GM12878 (cell line): ENCODE data around the gene C12orf56. TPM values are rescaled to one million over a fixed set of nuclear protein-coding genes. Genes with fewer than 3 reads are reported as not detected.

ENCODE experiments used
- ATAC-seq: fragments of 200-7000 bp; cut with Tn5 transposase; 3 replicates; pipeline ENCODE4 v1.9.1; 2020; ENCODE audit warnings: mild to moderate bottlenecking, moderate library complexity
- BruUV-seq: library from RNA; stranded (reverse); fragments of 400-500 nt; replicated peaks from 2 replicates; lab custom pipeline; 2021; lab: Mats Ljungman, UMichigan
- CTCF ChIA-PET: fragments of 300-600 bp; sonication (Branson Sonifier 250); formaldehyde crosslinking; extraction: SDS; loops from one replicate; lab custom pipeline; 2021; ENCODE audit warnings: inconsistent platforms; lab: Yijun Ruan, JAX
- POLR2A ChIA-PET: fragments of 350-600 bp; formaldehyde crosslinking; extraction: SDS; loops from one replicate; lab custom pipeline; 2021; ENCODE audit warnings: inconsistent platforms; lab: Charles Lee
- RAD21 ChIA-PET: fragments of 300-600 bp; sonication (Branson Sonifier 250); formaldehyde crosslinking; loops from one replicate; lab custom pipeline; 2023; ENCODE audit warnings: antibody characterized with exemption; ENCODE audit not compliant: unreplicated experiment; lab: Charles Lee
- SMC1A ChIA-PET: fragments of 300-600 bp; sonication (Branson Sonifier 250); formaldehyde crosslinking; loops from one replicate; lab custom pipeline; 2023; ENCODE audit not compliant: unreplicated experiment, uncharacterized antibody; lab: Charles Lee
- DNase-seq: peaks from one replicate; pipeline ENCODE4 v3.0.0-alpha.2; 2011; ENCODE audit warnings: low read depth, low spot score
- FAIRE-seq: peaks from 3 replicates; lab custom pipeline; 2011; peaks lifted over from hg19 to GRCh38; lab: Jason Lieb, UNC
- H2AFZ ChIP-seq: 2 replicates; pipeline ENCODE4 v1.6.0; 2011; ENCODE audit warnings: low read depth, low read length, control low read depth; ENCODE audit not compliant: control insufficient read depth
- H3K27ac ChIP-seq: 2 replicates; pipeline ENCODE4 v1.5.1; 2011; ENCODE audit warnings: control low read depth; ENCODE audit not compliant: control insufficient read depth, insufficient read depth
- H3K27me3 ChIP-seq, 2 experiments: replicated peaks in 1 of 2; 2 replicates each; pipeline versions ENCODE4 v1.6.0 to v1.6.1; 2011; ENCODE audit warnings: low read length in 1 of 2; ENCODE audit not compliant: control insufficient read depth in 2 of 2, insufficient read depth in 2 of 2
- H3K36me3 ChIP-seq, 2 experiments: 2 replicates each; pipeline ENCODE4 v1.5.1; 2011; ENCODE audit warnings: low read length in 1 of 2; ENCODE audit not compliant: control insufficient read depth in 2 of 2, insufficient read depth in 2 of 2
- H3K4me1 ChIP-seq: 2 replicates; pipeline ENCODE4 v1.6.1; 2011; ENCODE audit warnings: mild to moderate bottlenecking, low read length, moderate library complexity, mixed read lengths; ENCODE audit not compliant: control insufficient read depth, insufficient read depth
- H3K4me2 ChIP-seq: 2 replicates; pipeline ENCODE4 v1.6.0; 2011; ENCODE audit warnings: control low read depth; ENCODE audit not compliant: control insufficient read depth, insufficient read depth
- H3K4me3 ChIP-seq: fragments of 200-600 bp; sonication (generic); 2 replicates; pipeline ENCODE4 v1.5.1; 2016
- H3K79me2 ChIP-seq: 2 replicates; pipeline ENCODE4 v1.6.0; 2011; ENCODE audit warnings: low read length; ENCODE audit not compliant: control insufficient read depth, insufficient read depth
- H3K9ac ChIP-seq: 2 replicates; pipeline ENCODE4 v1.8.0; 2011; ENCODE audit warnings: low read length, control low read depth, mixed read lengths; ENCODE audit not compliant: control insufficient read depth, insufficient read depth
- H3K9me3 ChIP-seq: replicated peaks from 3 replicates; pipeline ENCODE4 v1.5.1; 2011; ENCODE audit warnings: mild to moderate bottlenecking, low read length; ENCODE audit not compliant: control insufficient read depth, insufficient read depth
- H4K20me1 ChIP-seq: 2 replicates; pipeline ENCODE4 v1.6.0; 2011; ENCODE audit not compliant: control insufficient read depth, insufficient read depth
- CEBPB ChIP-seq, 2 experiments: fragments of 150-350 bp in 1 of 2; IDR thresholded peaks; 2 replicates each; pipeline ENCODE4 v1.6.1; 2012 to 2014; ENCODE audit warnings: low read depth in 2 of 2, low read length in 2 of 2, borderline replicate concordance in 1 of 2, inconsistent platforms in 1 of 2
- E2F8 ChIP-seq: fragments of 450-650 bp; IDR thresholded peaks from 2 replicates; pipeline ENCODE4 v1.6.1; 2018; ENCODE audit warnings: mild to moderate bottlenecking, low read depth, moderate library complexity; ENCODE audit not compliant: partially characterized antibody
- HDAC2 ChIP-seq: fragments of 200-600 bp; sonication (generic); IDR thresholded peaks from 2 replicates; pipeline ENCODE4 v1.6.1; 2017
- JUND ChIP-seq: IDR thresholded peaks from 2 replicates; pipeline ENCODE4 v1.6.1; 2012; ENCODE audit warnings: low read depth, mild to moderate bottlenecking, low read length, improper control_type of control experiment, moderate library complexity
- MAX ChIP-seq: IDR thresholded peaks from 2 replicates; pipeline ENCODE4 v1.6.1; 2012; ENCODE audit warnings: low read depth, low read length, improper control_type of control experiment
- NFYB ChIP-seq: IDR thresholded peaks from 2 replicates; pipeline ENCODE4 v1.6.1; 2011; ENCODE audit warnings: low read depth, mild to moderate bottlenecking, low read length, improper control_type of control experiment, moderate library complexity; ENCODE audit not compliant: insufficient read depth
- NR2C1 ChIP-seq: fragments of 450-650 bp; IDR thresholded peaks from 2 replicates; pipeline ENCODE4 v1.6.1; 2017; ENCODE audit warnings: antibody characterized with exemption, mild to moderate bottlenecking, moderate library complexity
- NR2C2 ChIP-seq: IDR thresholded peaks from 2 replicates; pipeline ENCODE4 v1.6.1; 2011; ENCODE audit warnings: borderline replicate concordance, low read depth; ENCODE audit not compliant: control insufficient read depth, insufficient read length
- PAX5 ChIP-seq: IDR thresholded peaks from 2 replicates; pipeline ENCODE4 v1.6.1; 2011; ENCODE audit warnings: low read depth, low read length, borderline replicate concordance
- PBX3 ChIP-seq: IDR thresholded peaks from 2 replicates; pipeline ENCODE4 v1.6.1; 2011; ENCODE audit warnings: mild to moderate bottlenecking, low read depth, low read length, moderate library complexity; ENCODE audit not compliant: insufficient replicate concordance
- POLR2A ChIP-seq: IDR thresholded peaks from 2 replicates; pipeline ENCODE4 v1.6.1; 2011; ENCODE audit warnings: low read depth, mild to moderate bottlenecking, low read length
- RELA ChIP-seq: fragments of 450-650 bp; IDR thresholded peaks from 2 replicates; pipeline ENCODE4 v1.8.0; 2014; ENCODE audit warnings: borderline replicate concordance; ENCODE audit not compliant: partially characterized antibody
- SREBF1 ChIP-seq: IDR thresholded peaks from 2 replicates; pipeline ENCODE4 v1.6.1; 2012; ENCODE audit warnings: mild to moderate bottlenecking, low read length
- TARDBP ChIP-seq: IDR thresholded peaks from 2 replicates; pipeline ENCODE4 v1.6.1; 2016; ENCODE audit warnings: borderline replicate concordance
- TCF3 ChIP-seq: IDR thresholded peaks from 2 replicates; pipeline ENCODE4 v1.6.1; 2012; ENCODE audit warnings: low read depth, mild to moderate bottlenecking, low read length, borderline replicate concordance; ENCODE audit not compliant: insufficient read depth
- TCF7 ChIP-seq: IDR thresholded peaks from 2 replicates; pipeline ENCODE4 v1.6.1; 2014; ENCODE audit warnings: antibody characterized with exemption, borderline replicate concordance
- WRNIP1 ChIP-seq: IDR thresholded peaks from 2 replicates; pipeline ENCODE4 v1.6.1; 2011; ENCODE audit warnings: low read depth, low read length, improper control_type of control experiment, borderline replicate concordance
- YBX1 ChIP-seq: fragments of 450-650 bp; IDR thresholded peaks from 2 replicates; pipeline ENCODE4 v1.6.1; 2016; ENCODE audit warnings: antibody characterized with exemption
- WGBS: methylation state at CpG from one replicate; pipeline ENCODE4 v1.1.6; 2016; ENCODE audit warnings: low lambda C conversion rate; ENCODE audit not compliant: insufficient replicate concordance, insufficient coverage; ENCODE audit errors: missing lambda C conversion rate; 5-methylcytosine and 5-hydroxymethylcytosine counted together
- in situ Hi-C: fragments of 300-500 bp; cut with MboI; formaldehyde crosslinking; loops from 9 replicates; pipeline ENCODE4 v1.14.3; 2018; ENCODE audit warnings: mixed read lengths
- intact Hi-C: fragments of 100-400 bp; cut with micrococcal nuclease; formaldehyde crosslinking; loops from one replicate; pipeline ENCODE4 v1.14.2; 2022; ENCODE audit not compliant: unreplicated experiment
- polyA plus RNA-seq, 11 experiments: library from polyadenylated mRNA; depleted of rRNA in 4 of 11; unstranded in 6 of 11; stranded (reverse) in 5 of 11; fragments of >200 nt; fragmentation: Nextera tagmentation in 4 of 11; fragmentation: Illumina TruSeq in 1 of 11; extraction: Ambion mirVana in 4 of 11; extraction: Trizol in 1 of 11; gene quantifications; 1 replicate in 1 of 11; 2 replicates in 10 of 11; pipeline versions ENCODE4 v1.2.1 to v1.2.3, GENCODE V29; 2011 to 2016; ENCODE audit warnings: inconsistent platforms in 2 of 11, missing spikeins in 2 of 11, low read depth in 1 of 11
- total RNA-seq, 4 experiments: library from RNA; depleted of rRNA in 3 of 4; stranded (reverse); fragments of >200 nt in 3 of 4; fragmentation: Illumina TruSeq in 1 of 4; extraction: Trizol in 1 of 4; gene quantifications; 2 replicates each; pipeline versions ENCODE4 v1.2.1 to v1.2.3, GENCODE V29; 2013 to 2021

The C12orf56 gene
- total and polyA plus RNA-seq, 10 of the 15 experiments (the other 5 are each of a cell fraction or from before 2014, with no cell fraction given), result not detected

GRCh38 chr12:64385019-64385418 lies 5.5 kb downstream of the C12orf56 start:
- Histone ChIP-seq H3K36me3 (no peaks in the 10 kb centered on the region), H3K79me2 (no peaks in the 10 kb centered on the region), H3K9ac (no peak overlapping the region), H3K4me2 (no peak overlapping the region), H4K20me1 (no peaks in the 10 kb centered on the region), H3K9me3 (no peaks in the 10 kb centered on the region; the same call in 2 of the 3 replicates), H3K27ac (no peak overlapping the region), H3K27me3 (no peaks in the 10 kb centered on the region), H3K4me1 (no peaks in the 10 kb centered on the region), H2AFZ (no peak overlapping the region)
- CTCF ChIA-PET, result no interaction called here
- DNase-seq (no peak), ATAC-seq (no peak), FAIRE-seq (no peak)
- SMC1A ChIA-PET, result no interaction called here
- RAD21 ChIA-PET, result no interaction called here
- in situ Hi-C loops, result loop anchor here (25.0 kb wide), 1 partner anchor 548 kb away; the partner anchor contains the start of gene SRGAP1
- intact Hi-C loops, result no loop called here
- BruUV-seq, result no TSS peak
- 37% methylated on average over 2 of the region's 3 CpGs for WGBS
- POLR2A ChIA-PET, result no interaction called here
- TF ChIP-seq MAX (no peak), TCF3 (no peak), PAX5 (no peak), RELA (no peak), SREBF1 (no peak), CEBPB (IDR thresholded peaks at IDR 0.05; ENCODE audit: borderline replicate concordance in 1 of 2, low read depth in 2 of 2, low read length in 2 of 2) (no peak), WRNIP1 (no peak), TARDBP (no peak), E2F8 (no peak), YBX1 (no peak), PBX3 (no peak), NR2C2 (no peak), TCF7 (no peak), NFYB (no peak), JUND (no peak), NR2C1 (no peak), HDAC2 (no peak), POLR2A (no peak)
- TF ChIP-seq, all 136 proteins: peak for 0
- H3K4me3 ChIP-seq, result no peak overlapping the region
